GM19463 (cell line): ENCODE measurements around the gene TNNI2.
"Not testable (repeated sequence)": the region's sequence is repeated elsewhere in the genome, so short reads cannot be mapped to it uniquely, and the experiment has no call there.

ENCODE experiments used
- ATAC-seq: cut with Tn5 transposase; IDR thresholded peaks from one replicate; pipeline ENCODE4 v1.9.1; 2021; ENCODE audit warnings: mild to moderate bottlenecking, moderate library complexity; ENCODE audit not compliant: unreplicated experiment

The TNNI2 gene

GRCh38 chr11:1883346-1884302 lies 44.8 kb downstream of the TNNI2 start:
- no peak for ATAC-seq

DNA sequence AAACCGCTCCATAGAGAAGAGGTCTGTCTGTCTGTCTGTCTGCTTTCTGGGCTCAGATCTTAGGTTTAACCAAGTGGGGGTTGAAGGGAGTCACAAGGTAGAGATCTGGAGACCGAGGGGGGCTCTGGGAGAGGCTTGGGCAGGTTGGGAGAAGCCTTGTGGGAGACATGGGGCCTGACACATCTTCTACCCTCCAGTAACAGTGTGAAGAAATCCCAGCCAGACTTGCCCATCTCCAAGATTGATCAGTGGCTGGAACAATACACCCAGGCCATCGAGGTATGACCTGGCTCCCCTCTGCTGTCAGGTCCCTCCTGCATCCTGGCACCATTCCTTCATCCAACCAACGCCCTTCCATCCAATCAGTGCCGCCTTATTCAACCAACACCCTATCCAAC lies 45.5 kb downstream of the TNNI2 start:
- ATAC-seq = no peak

DNA sequence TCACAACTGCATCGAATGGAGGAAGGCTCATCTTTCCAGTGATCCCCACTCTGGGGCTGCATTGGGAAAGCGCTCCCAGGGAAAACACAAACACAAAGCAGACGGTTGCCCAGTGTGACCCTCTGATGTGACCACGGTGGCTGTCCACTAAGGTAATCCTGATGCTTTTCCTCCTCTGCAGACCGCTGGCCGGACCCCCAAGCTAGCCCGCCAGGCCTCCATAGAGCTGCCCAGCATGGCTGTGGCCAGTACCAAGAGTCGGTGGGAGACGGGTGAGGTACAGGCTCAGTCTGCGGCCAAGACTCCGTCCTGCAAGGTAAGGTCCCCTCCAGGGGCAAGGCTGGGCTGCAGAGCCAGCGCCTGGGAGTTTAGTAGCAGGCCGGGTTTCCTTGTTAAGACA lies 47.8 kb downstream of the TNNI2 start:
- not testable (repeated sequence) for ATAC-seq

- no peak for ATAC-seq
Measured at GRCh38 chr11:1887451-1888346, 48.9 kb downstream of the TNNI2 start.

DNA sequence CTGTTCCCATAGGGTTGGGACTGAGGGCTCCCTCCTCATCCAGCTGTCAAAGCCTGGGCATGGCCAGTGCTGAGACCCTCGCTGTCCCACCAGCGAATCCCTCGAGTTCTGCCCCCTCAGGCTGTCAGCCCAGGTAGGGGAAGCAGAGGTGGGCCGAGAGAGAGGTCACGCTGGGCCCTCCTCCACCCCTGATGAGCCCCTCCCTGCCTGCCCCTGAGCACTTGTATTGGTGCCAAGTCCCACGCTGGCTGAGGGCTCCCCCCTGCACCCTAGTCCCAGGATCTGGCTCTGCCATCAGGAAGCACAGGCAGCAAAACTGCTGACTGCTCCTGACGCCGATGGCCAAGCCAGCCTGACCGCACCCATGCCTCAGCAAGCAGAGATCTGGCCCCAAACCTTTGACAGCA lies 49.6 kb downstream of the TNNI2 start:
- no peak for ATAC-seq

GRCh38 chr11:1888811-1889210 lies 50.0 kb downstream of the TNNI2 start:
- no peak for ATAC-seq

DNA sequence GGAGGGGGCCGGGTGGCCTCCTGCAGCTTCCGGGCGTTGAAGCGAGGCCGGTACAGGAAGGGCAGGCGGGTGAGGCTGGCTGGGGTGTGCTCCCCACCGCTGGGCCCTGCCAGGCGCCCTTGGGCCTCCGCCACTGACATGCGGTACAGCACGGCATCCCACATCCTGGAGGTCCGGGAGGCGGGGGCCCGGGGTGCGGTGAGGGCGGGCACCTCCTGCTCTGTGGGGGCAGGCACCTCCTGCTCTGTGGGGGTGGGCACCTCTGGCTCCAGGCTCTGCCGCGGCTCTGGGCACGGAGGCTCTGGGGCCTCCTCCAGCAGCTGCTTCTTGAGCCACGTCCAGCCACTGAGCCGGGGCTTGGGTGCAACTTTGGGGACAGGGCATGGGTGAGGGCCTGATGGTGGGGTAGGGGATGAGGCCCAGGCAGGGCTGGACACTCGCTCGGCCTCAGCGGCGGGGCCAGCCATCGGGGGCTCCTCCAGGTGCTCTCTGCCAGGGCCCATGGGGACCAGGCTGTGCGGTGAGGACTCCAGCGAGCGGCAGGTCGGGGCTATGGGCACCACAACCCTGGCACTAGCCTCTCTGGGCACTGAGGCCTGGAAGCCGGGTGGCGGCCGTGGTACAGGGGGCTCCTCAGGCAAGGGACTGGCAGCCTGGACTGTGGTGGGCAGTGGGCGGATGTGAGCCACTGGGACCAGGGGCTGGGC lies 50.6 kb downstream of the TNNI2 start:
- no peak for ATAC-seq

- ATAC-seq = no peak
Measured at GRCh38 chr11:1889941-1890855, 51.4 kb downstream of the TNNI2 start.
